Esophagus muscularis mucosa (tissue), 4 donors: ENCODE results near the gene CIAPIN1.

Experiments used
- CTCF ChIP-seq, 3 experiments: fragments of 200-600 bp in 2 of 3; fragments of 450-650 bp in 1 of 3; sonication (generic) in 2 of 3; IDR thresholded peaks; one replicate each; pipeline ENCODE4 v1.5.1; 2017 to 2019; ENCODE audit warnings: antibody characterized with exemption in 3 of 3, mild to moderate bottlenecking in 2 of 3, moderate library complexity in 1 of 3
- EP300 ChIP-seq: sonication (generic); formaldehyde crosslinking; IDR thresholded peaks from one replicate; pipeline ENCODE4 v1.6.1; 2017; ENCODE audit warnings: antibody characterized with exemption
- POLR2A ChIP-seq: fragments of 450-650 bp; IDR thresholded peaks from one replicate; pipeline ENCODE4 v1.6.1; 2017; ENCODE audit warnings: antibody characterized with exemption, moderate library complexity, mild to moderate bottlenecking, low read depth
- POLR2AphosphoS5 ChIP-seq, 2 donors: sonication (generic); formaldehyde crosslinking; IDR thresholded peaks; one replicate each; pipeline ENCODE4 v1.6.1; 2017; ENCODE audit warnings: antibody characterized with exemption in 2 of 2

- TF ChIP-seq CTCF (IDR thresholded peaks at IDR 0.05) = no peak
- TF ChIP-seq POLR2A = no peak
- TF ChIP-seq EP300 = no peak
- peak in 1 of 2 donors; percentile 27 for TF ChIP-seq POLR2AphosphoS5 (IDR thresholded peaks at IDR 0.05)
These were observed 66.3 kb downstream of the CIAPIN1 start for GRCh38 chr16:57380671-57381462.
